ENCODE measurements around the gene USP32.

The USP32 gene

DNA sequence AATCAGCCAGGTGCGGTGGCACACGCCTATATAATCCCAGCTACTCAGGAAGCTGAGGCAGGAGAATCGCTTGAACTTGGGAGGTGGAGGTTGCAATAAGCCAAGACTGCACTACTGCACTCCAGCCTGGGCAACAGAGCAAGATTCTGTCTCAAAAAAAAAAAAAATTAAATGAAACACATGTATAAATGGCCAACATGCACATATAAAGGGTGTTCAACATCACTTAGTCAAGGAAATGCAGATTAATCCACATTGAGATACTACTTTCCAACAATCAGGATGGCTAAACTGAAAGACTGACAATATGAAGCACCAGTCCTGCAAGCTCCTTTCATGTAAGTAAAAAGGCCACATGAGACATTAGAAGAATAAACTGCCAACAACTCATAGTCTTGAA is 20.5 kb downstream of the USP32 start:
- in situ Hi-C loops (cut with MboI; ENCODE audit: low pct_unique_long_range_greater_than_20kb, low sequenced_read_pairs, unreplicated experiment), result no loop called here
- DNase-seq (ENCODE audit: low spot score), result no peak
- TF ChIP-seq, protein P1, sequence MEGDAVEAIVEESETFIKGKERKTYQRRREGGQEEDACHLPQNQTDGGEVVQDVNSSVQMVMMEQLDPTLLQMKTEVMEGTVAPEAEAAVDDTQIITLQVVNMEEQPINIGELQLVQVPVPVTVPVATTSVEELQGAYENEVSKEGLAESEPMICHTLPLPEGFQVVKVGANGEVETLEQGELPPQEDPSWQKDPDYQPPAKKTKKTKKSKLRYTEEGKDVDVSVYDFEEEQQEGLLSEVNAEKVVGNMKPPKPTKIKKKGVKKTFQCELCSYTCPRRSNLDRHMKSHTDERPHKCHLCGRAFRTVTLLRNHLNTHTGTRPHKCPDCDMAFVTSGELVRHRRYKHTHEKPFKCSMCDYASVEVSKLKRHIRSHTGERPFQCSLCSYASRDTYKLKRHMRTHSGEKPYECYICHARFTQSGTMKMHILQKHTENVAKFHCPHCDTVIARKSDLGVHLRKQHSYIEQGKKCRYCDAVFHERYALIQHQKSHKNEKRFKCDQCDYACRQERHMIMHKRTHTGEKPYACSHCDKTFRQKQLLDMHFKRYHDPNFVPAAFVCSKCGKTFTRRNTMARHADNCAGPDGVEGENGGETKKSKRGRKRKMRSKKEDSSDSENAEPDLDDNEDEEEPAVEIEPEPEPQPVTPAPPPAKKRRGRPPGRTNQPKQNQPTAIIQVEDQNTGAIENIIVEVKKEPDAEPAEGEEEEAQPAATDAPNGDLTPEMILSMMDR (IDR thresholded peaks at IDR 0.05; ENCODE audit: extremely low read depth, insufficient read depth, missing control alignments), result no peak

DNA sequence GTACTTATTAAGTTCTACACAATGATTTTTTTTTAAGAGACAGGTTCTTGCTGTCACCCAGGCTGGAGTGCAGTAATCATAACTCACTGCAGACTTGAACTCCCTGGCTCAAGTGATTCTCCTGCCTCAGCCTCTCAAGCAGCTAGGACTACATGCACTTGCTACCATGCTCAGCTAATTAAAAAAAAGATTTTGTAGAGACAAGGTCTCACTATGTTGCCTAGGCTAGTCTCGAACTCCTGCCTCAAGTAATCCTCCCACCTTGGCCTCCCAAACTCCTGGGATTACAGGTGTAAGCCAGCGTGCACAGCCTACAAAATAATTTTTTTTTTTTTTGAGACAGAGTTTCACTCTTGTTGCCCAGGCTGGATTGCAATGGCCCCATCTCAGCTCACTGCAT is 22.2 kb downstream of the USP32 start:
- TF ChIP-seq, protein P1 (IDR thresholded peaks at IDR 0.05; ENCODE audit: extremely low read depth, insufficient read depth, missing control alignments), result no peak
- no peak for DNase-seq (ENCODE audit: low spot score)
- in situ Hi-C loops (cut with MboI; ENCODE audit: low pct_unique_long_range_greater_than_20kb, low sequenced_read_pairs, unreplicated experiment), result no loop called here

DNA sequence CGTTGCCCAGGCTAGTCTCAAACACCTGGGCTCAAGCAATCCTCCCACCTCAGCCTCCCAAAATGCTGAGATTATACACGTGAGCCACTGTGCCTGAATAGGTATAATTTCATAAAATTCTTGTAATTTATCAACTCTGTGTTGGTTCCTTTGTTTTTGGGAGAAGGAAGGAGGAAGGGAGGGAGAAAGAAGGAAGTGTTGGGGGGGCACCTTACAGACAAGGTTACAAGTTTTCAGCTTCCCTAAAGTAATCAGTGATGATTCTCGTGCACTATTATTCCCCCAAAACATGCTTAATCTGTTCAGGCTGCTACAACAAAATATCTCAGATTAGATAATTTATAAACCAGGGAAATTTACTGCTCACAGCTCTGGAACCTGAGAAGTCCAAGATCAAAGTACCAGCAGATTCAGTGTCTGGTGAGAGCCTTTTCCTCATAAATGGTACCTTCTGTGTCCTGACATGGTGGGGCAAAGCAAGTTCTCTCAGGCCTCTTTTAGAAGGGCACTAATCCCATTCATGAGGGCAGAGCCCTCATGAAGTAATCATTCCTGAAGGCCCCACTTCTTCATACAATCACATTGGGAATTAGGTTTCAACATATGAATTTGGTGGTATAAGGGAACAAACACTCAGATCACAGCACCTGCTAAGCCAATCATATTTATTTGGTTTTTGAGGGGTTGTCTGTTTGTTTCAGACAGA is 28.1 kb downstream of the USP32 start:
- TF ChIP-seq, protein P1 (IDR thresholded peaks at IDR 0.05; ENCODE audit: extremely low read depth, insufficient read depth, missing control alignments), result no peak
- no peak for DNase-seq (ENCODE audit: low spot score)
- in situ Hi-C loops (cut with MboI; ENCODE audit: low pct_unique_long_range_greater_than_20kb, low sequenced_read_pairs, unreplicated experiment), result no loop called here

DNA sequence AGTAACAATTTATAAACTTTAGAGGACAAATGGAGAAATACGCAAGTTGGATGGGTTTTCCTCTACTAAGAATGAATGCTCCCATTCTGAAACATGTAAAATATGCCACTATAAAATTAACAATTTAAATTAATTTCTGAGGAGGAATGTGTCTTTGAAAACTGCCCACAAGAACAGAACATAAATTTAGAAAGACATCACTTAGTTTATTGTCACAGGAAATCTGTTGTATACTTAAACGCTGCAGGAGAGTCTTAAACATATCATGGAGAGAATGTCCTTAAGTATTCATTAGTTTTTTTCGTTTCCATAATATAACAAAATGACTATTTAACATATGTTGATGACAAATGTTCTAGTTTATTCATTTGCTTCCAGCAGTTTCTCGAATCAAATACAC is 29.6 kb downstream of the USP32 start:
- in situ Hi-C loops (cut with MboI; ENCODE audit: low pct_unique_long_range_greater_than_20kb, low sequenced_read_pairs, unreplicated experiment), result no loop called here
- DNase-seq (ENCODE audit: low spot score), result no peak

DNA sequence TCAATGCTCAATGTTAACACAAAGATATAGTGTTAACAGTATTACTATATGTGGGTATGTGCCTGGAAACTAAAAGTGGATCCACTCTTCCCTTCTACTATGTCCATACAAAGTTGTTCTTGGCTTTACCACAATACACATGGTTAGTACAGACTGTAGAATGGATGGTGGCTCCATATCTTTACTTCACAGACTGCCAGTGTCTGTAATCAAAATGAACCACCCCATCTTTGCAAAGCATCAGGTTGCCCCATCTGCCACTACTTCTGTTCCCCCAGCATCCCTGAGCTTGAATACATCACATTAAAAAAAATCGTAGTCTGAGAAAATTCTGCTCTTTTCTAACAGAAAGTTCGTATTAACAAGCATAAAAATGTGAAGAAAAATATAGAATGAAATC is 30.0 kb downstream of the USP32 start:
- in situ Hi-C loops (cut with MboI; ENCODE audit: low pct_unique_long_range_greater_than_20kb, low sequenced_read_pairs, unreplicated experiment), result no loop called here
- no peak for DNase-seq (ENCODE audit: low spot score)

More for the DNA sequence above, 29.6 kb downstream of the USP32 start:
- TF ChIP-seq, protein P1 (IDR thresholded peaks at IDR 0.05; ENCODE audit: extremely low read depth, insufficient read depth, missing control alignments), result no peak

DNA sequence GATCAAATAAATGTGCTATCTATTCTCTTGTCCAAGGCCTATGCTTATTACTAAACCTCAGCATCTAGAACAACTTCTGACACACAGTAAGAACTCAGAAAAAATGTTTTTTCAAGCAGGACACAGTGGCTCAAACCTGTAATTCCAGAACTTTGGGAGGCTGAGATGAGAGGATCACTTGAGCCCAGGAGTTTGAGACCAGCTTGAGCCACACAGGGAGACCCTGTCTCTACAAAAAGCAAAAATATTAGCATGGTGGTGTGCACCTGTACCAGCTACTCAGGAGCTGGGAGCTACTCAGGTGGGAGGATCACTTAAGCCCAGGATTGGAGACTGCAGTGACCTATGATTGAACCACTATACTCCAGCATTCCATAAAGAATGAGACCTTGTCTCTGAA is 32.5 kb downstream of the USP32 start:
- DNase-seq (ENCODE audit: low spot score), result no peak
- in situ Hi-C loops (cut with MboI; ENCODE audit: low pct_unique_long_range_greater_than_20kb, low sequenced_read_pairs, unreplicated experiment), result no loop called here
- TF ChIP-seq, protein P1 (IDR thresholded peaks at IDR 0.05; ENCODE audit: extremely low read depth, insufficient read depth, missing control alignments), result no peak

More for the DNA sequence above, 30.0 kb downstream of the USP32 start:
- TF ChIP-seq, protein P1 (IDR thresholded peaks at IDR 0.05; ENCODE audit: extremely low read depth, insufficient read depth, missing control alignments), result no peak

Measured in GM13977 (cell line).